B cell (primary cell): ENCODE results near the gene ODC1. TPM values are rescaled to one million over a fixed set of nuclear protein-coding genes. Genes with fewer than 3 reads are reported as not detected.

Experiments
- ATAC-seq: fragments of 200-7000 bp; cut with Tn5 transposase; one replicate; pipeline ENCODE4 v1.10.0; 2021; ENCODE audit warnings: low read depth, mild to moderate bottlenecking, moderate number of reproducible peaks, moderate library complexity
- CTCF ChIA-PET: fragments of 350-600 bp; sonication (Branson Sonifier 250); formaldehyde crosslinking; loops from one replicate; lab custom pipeline; 2021; ENCODE audit warnings: antibody characterized with exemption, inconsistent platforms; lab: Charles Lee
- POLR2A ChIA-PET: fragments of 350-600 bp; sonication (Branson Sonifier 250); formaldehyde crosslinking; loops from one replicate; lab custom pipeline; 2021; ENCODE audit warnings: antibody characterized with exemption; lab: Charles Lee
- DNase-seq: peaks from one replicate; pipeline ENCODE4 v3.0.0; 2013
- H2AFZ ChIP-seq: 2 replicates; pipeline ENCODE4 v1.6.1; 2012; ENCODE audit warnings: mild to moderate bottlenecking, low read depth, low read length; ENCODE audit not compliant: insufficient read depth, poor library complexity, severe bottlenecking
- H3K27ac ChIP-seq, 2 donors: 1 replicate in 1 of 2; 2 replicates in 1 of 2; pipeline ENCODE4 v1.5.1; 2012 to 2013; ENCODE audit warnings: low read length in 2 of 2, mild to moderate bottlenecking in 2 of 2, moderate library complexity in 1 of 2
- H3K27me3 ChIP-seq, 4 experiments: fragments of 200-600 bp in 1 of 4; sonication (generic) in 1 of 4; replicated peaks in 1 of 4; 1 replicate in 2 of 4; 2 replicates in 2 of 4; pipeline versions ENCODE4 v1.6.1 to v1.7.0; 2013 to 2016; ENCODE audit warnings: low read length in 3 of 4, mild to moderate bottlenecking in 2 of 4, mixed read lengths in 1 of 4, moderate library complexity in 1 of 4; ENCODE audit not compliant: insufficient read depth in 4 of 4, control insufficient read depth in 3 of 4; ENCODE audit errors: control extremely low read depth in 1 of 4
- H3K36me3 ChIP-seq, 2 experiments: replicated peaks in 1 of 2; 1 replicate in 1 of 2; 2 replicates in 1 of 2; pipeline versions ENCODE4 v1.6.1 to v1.7.1; 2013; ENCODE audit warnings: low read length in 1 of 2; ENCODE audit not compliant: insufficient read depth in 2 of 2, control insufficient read depth in 1 of 2; ENCODE audit errors: control extremely low read depth in 1 of 2, extremely low read depth in 1 of 2
- H3K4me1 ChIP-seq, 2 donors: fragments of 200-600 bp in 1 of 2; sonication (generic) in 1 of 2; 1 replicate in 1 of 2; 2 replicates in 1 of 2; pipeline versions ENCODE4 v1.5.1 to v1.6.1; 2013 to 2017; ENCODE audit warnings: low read length in 2 of 2; ENCODE audit not compliant: control insufficient read depth in 2 of 2, insufficient read depth in 2 of 2
- H3K4me2 ChIP-seq: replicated peaks from 2 replicates; pipeline ENCODE3; 2012; ENCODE audit warnings: mild to moderate bottlenecking, low read depth, low read length; ENCODE audit not compliant: poor library complexity, severe bottlenecking
- H3K4me3 ChIP-seq, 5 experiments: fragments of 200-600 bp in 1 of 5; sonication (generic) in 1 of 5; 1 replicate in 3 of 5; 2 replicates in 2 of 5; pipeline versions ENCODE4 v1.5.1 to v1.7.0; 2011 to 2016; ENCODE audit warnings: low read length in 4 of 5, mild to moderate bottlenecking in 4 of 5, low read depth in 2 of 5, control low read depth in 1 of 5, moderate library complexity in 1 of 5; ENCODE audit not compliant: insufficient read depth in 1 of 5; ENCODE audit errors: control extremely low read depth in 1 of 5, extremely low read depth in 1 of 5
- H3K79me2 ChIP-seq: fragments of 200-600 bp; sonication (generic); one replicate; pipeline ENCODE4 v1.6.0; 2016; ENCODE audit warnings: low read length; ENCODE audit not compliant: control insufficient read depth, insufficient read depth
- H3K9ac ChIP-seq: fragments of 200-600 bp; sonication (generic); 2 replicates; pipeline ENCODE4 v1.6.1; 2017; ENCODE audit warnings: mild to moderate bottlenecking, low read length, moderate library complexity
- H3K9me3 ChIP-seq, 3 donors: one replicate each; pipeline versions ENCODE4 v1.6.1 to v1.7.1; 2013; ENCODE audit warnings: low read length in 2 of 3; ENCODE audit not compliant: control insufficient read depth in 2 of 3, insufficient read depth in 1 of 3; ENCODE audit errors: control extremely low read depth in 1 of 3
- H4K20me1 ChIP-seq: 2 replicates; pipeline ENCODE4 v1.6.0; 2012; ENCODE audit warnings: mild to moderate bottlenecking, low read length; ENCODE audit not compliant: insufficient read depth, control insufficient read depth, poor library complexity, severe bottlenecking
- H3K27ac Mint-ChIP-seq: one replicate; pipeline ENCODE4 v1.8.0; 2021; ENCODE audit warnings: mixed read lengths
- H3K27me3 Mint-ChIP-seq: one replicate; pipeline ENCODE4 v1.8.0; 2021; ENCODE audit warnings: mixed read lengths
- H3K4me1 Mint-ChIP-seq: one replicate; pipeline ENCODE4 v1.8.0; 2021; ENCODE audit warnings: mixed read lengths
- H3K4me3 Mint-ChIP-seq: one replicate; pipeline ENCODE4 v1.8.0; 2021; ENCODE audit warnings: mixed read lengths
- H3K9me3 Mint-ChIP-seq: one replicate; pipeline ENCODE4 v1.8.0; 2022; ENCODE audit warnings: mixed read lengths; ENCODE audit not compliant: insufficient read depth
- EZH2 ChIP-seq: IDR thresholded peaks from 2 replicates; pipeline ENCODE4 v1.6.1; 2012; ENCODE audit warnings: borderline replicate concordance, low read depth, mild to moderate bottlenecking, moderate library complexity, low read length; ENCODE audit not compliant: insufficient read depth, poor library complexity, severe bottlenecking
- WGBS: methylation state at CpG from one replicate; pipeline ENCODE4 v1.1.5; 2013; ENCODE audit warnings: missing lambda C conversion rate; ENCODE audit not compliant: insufficient coverage; 5-methylcytosine and 5-hydroxymethylcytosine counted together
- intact Hi-C: fragments of 100-400 bp; cut with micrococcal nuclease; formaldehyde crosslinking; loops from one replicate; pipeline ENCODE4 v1.10.0; 2022
- polyA plus RNA-seq: library from polyadenylated mRNA; depleted of rRNA; stranded (reverse); fragments of >200 nt; gene quantifications from 2 replicates; pipeline ENCODE4 v1.2.3, GENCODE V29; 2012
- total RNA-seq, 2 donors: library from RNA; stranded (reverse); fragments of 120-200 nt in 1 of 2; gene quantifications; 1 replicate in 1 of 2; 2 replicates in 1 of 2; pipeline versions ENCODE4 v1.2.3 to v1.2.4, GENCODE V29; 2013 to 2022
- TF ChIP-seq, protein P1 (sequence below): fragments of 200-600 bp; IDR thresholded peaks from one replicate; pipeline ENCODE4 v1.8.0; 2022; ENCODE audit warnings: antibody characterized with exemption, mild to moderate bottlenecking

The ODC1 gene
- total and polyA plus RNA-seq, 2 donors (not counting 1 experiment from before 2014, with no cell fraction given) = 88.7 to 171 TPM

DNA sequence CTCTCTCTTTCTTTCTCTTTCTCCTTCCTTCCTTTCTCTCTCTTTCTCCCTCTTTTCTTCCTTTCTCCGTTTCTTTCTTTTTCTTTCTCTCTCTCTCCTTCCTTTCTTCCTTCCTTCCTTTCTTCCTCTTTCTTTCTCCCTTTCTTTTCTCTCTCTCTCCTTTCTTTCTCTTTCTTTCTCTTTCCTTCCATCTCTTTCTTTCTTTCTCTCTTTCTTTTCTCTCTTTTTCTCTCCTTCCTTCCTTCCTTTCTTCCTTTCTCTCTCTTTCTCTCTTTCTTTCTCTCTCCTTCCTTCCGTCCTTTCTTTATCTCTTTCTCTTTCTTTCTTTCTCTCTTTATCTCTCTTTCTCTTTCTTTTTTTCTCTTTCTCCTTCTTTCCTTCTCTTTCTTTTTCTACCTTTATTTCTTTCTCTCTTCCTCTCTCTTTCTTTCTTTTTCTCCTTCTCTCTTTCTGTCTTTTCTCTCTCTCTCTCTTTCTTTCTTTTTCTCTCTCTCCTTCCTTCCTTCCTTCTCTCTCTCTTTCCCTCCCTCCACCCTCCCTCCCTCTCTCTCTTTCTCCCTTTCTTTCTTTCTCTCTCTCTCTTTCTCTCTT is 32.3 kb upstream of the ODC1 start:
- H3K36me3 ChIP-seq = no peaks in the 10 kb centered on the region
- Mint-ChIP-seq H3K27ac (no peak overlapping the region), H3K4me3 (no peak overlapping the region), H3K27me3 (peaks cover 21% of the 10 kb centered on the region), H3K9me3 (no peaks in the 10 kb centered on the region), H3K4me1 (peaks cover 18% of the 10 kb centered on the region)
- no peak for TF ChIP-seq EZH2
- TF ChIP-seq, protein P1, sequence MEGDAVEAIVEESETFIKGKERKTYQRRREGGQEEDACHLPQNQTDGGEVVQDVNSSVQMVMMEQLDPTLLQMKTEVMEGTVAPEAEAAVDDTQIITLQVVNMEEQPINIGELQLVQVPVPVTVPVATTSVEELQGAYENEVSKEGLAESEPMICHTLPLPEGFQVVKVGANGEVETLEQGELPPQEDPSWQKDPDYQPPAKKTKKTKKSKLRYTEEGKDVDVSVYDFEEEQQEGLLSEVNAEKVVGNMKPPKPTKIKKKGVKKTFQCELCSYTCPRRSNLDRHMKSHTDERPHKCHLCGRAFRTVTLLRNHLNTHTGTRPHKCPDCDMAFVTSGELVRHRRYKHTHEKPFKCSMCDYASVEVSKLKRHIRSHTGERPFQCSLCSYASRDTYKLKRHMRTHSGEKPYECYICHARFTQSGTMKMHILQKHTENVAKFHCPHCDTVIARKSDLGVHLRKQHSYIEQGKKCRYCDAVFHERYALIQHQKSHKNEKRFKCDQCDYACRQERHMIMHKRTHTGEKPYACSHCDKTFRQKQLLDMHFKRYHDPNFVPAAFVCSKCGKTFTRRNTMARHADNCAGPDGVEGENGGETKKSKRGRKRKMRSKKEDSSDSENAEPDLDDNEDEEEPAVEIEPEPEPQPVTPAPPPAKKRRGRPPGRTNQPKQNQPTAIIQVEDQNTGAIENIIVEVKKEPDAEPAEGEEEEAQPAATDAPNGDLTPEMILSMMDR = peak; percentile 45
- no peaks in the 10 kb centered on the region for H3K79me2 ChIP-seq
- no peak overlapping the region for H3K9ac ChIP-seq
- no peaks in the 10 kb centered on the region for H4K20me1 ChIP-seq
- H3K4me1 ChIP-seq = no peaks in the 10 kb centered on the region
- no peak overlapping the region for H3K4me2 ChIP-seq
- H3K4me3 ChIP-seq = no peak overlapping the region
- DNase-seq (no peak), ATAC-seq (no peak)
- ChIA-PET POLR2A (no interaction called here), CTCF (no interaction called here)
- H2AFZ ChIP-seq = no peak overlapping the region
- WGBS = 85% methylated on average over 2 of the region's 2 CpGs
- H3K27ac ChIP-seq = no peak overlapping the region
- peaks cover 0 to 14% (median 2%) of the 10 kb centered on the region in 4 experiments for H3K27me3 ChIP-seq
- no peaks in the 10 kb centered on the region for H3K9me3 ChIP-seq
- intact Hi-C loops = no loop called here

- ATAC-seq (no peak), DNase-seq (no peak)
- Mint-ChIP-seq H3K27ac (peak overlapping the region; percentile 32), H3K4me3 (no peak overlapping the region), H3K4me1 (peaks cover 18% of the 10 kb centered on the region), H3K27me3 (peaks cover 21% of the 10 kb centered on the region), H3K9me3 (no peaks in the 10 kb centered on the region)
- TF ChIP-seq EZH2 = no peak
- TF ChIP-seq, protein P1 = no peak
- no peaks in the 10 kb centered on the region for H3K79me2 ChIP-seq
- WGBS = 67% methylated on average over 3 of the region's 12 CpGs
- ChIA-PET POLR2A (no interaction called here), CTCF (no interaction called here)
- no peak overlapping the region for H3K4me3 ChIP-seq
- intact Hi-C loops = no loop called here
- H3K9me3 ChIP-seq = no peaks in the 10 kb centered on the region
- H4K20me1 ChIP-seq = no peaks in the 10 kb centered on the region
- H3K27ac ChIP-seq = no peak overlapping the region
- H3K36me3 ChIP-seq = no peaks in the 10 kb centered on the region
- no peak overlapping the region for H3K9ac ChIP-seq
- no peak overlapping the region for H3K4me2 ChIP-seq
- H3K27me3 ChIP-seq = peaks cover 0 to 14% (median 2%) of the 10 kb centered on the region in 4 experiments
- no peak overlapping the region for H2AFZ ChIP-seq
- no peaks in the 10 kb centered on the region for H3K4me1 ChIP-seq
These were observed 30.8 kb upstream of the ODC1 start for GRCh38 chr2:10478916-10479315.
